GM18858 (cell line): ENCODE data around the gene ECEL1.

Experiments
- ATAC-seq: cut with Tn5 transposase; IDR thresholded peaks from one replicate; pipeline ENCODE4 v1.9.1; 2021; ENCODE audit not compliant: unreplicated experiment

Gene ECEL1

GRCh38 chr2:232523682-232524597 is 36.3 kb upstream of the ECEL1 start:
- ATAC-seq: no peak

- no peak for ATAC-seq
Measured at GRCh38 chr2:232523402-232523681, 35.7 kb upstream of the ECEL1 start.

- ATAC-seq: no peak
Measured at GRCh38 chr2:232522623-232523401, 35.2 kb upstream of the ECEL1 start.

DNA sequence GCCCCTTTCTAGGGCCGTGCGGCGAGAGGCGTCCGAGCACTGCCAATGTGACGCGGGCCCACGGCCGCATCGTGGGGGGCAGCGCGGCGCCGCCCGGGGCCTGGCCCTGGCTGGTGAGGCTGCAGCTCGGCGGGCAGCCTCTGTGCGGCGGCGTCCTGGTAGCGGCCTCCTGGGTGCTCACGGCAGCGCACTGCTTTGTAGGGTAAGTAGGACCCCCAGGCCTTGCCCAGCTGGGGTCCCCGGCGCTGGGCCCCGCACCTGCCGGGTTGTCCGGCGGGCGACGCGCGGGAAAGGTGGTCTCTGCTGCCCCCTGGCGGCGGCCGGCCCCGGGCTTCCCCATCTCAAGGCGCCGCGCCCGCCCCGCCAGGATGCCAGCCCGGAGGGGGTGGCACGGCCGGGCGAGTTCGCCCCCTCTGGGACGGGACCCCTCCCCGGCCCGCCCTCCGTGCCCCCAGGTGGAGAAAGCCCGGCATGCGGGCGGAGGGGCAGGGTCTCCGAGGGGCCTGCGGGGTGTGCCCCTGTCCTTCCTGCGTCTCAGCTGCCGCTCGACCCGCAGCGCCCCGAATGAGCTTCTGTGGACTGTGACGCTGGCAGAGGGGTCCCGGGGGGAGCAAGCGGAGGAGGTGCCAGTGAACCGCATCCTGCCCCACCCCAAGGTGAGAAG is 34.5 kb upstream of the ECEL1 start:
- ATAC-seq: no peak

DNA sequence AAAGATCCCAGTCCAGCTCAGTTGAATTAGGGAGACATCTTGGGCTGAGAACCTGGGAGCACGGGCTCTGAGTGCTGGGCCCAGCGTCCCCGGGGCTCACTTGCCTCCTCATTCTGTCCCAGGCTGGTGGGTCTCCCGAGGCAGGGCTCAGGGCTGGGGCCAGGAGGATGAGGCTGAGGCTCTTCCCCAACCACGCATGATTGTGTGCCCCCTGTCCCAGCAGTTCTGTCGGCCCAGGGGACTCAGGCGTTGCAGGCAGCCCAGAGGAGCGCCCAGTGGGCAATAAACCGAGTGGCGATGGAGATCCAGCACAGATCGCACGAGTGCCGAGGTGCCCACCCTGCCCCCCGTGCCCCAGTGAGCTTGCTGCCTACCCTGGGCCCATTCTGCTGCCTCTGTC is 33.5 kb upstream of the ECEL1 start:
- ATAC-seq: no peak

- ATAC-seq: no peak
Measured at GRCh38 chr2:232520489-232520888, 32.9 kb upstream of the ECEL1 start.

GRCh38 chr2:232519581-232520438 is 32.2 kb upstream of the ECEL1 start, which contains the start of gene PRSS56:
PRSS56 (plus strand) TSS chr2:232520388; CDS start chr2:232520599, 211 bp downstream.
- ATAC-seq: no peak

DNA sequence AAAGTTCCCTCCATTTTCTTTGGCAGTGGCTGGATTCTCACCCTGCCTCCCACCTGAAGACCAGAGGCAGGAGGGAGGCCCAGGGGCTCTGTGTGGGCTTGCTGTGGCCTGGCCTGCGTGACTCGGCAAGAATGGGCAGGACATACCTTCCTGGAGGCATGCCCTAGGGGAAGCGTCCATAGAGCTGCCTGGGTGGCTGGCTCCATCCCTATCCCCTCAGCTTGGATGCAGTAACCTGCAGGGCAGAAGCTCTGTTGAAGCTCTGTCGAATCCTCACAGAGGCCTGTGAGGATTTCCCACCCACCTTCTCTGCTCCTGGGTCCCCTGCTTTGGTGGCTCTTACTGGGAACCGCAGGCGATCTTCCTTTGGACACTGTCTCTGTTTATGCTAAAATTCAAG is 31.2 kb upstream of the ECEL1 start:
- ATAC-seq: no peak

DNA sequence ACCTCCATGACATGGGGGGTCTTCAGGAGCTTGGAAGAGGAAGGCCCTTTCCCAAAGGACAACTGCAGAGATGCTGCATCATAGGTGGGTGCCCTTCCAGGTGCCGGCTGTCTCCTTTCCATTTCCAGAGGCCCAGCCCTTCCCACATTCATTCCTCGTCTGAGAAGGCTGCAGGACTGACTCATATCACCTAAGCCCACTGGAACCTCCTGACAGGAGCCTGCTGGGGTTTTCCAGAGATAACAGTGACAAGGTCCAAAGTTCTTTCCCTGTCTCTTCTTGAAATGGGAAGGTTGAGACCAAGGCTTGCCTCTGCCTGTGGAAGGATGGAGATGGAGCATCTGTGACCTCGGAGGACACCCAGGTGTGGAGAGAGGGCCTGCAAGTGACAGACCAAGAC is 28.9 kb upstream of the ECEL1 start:
- ATAC-seq: no peak

DNA sequence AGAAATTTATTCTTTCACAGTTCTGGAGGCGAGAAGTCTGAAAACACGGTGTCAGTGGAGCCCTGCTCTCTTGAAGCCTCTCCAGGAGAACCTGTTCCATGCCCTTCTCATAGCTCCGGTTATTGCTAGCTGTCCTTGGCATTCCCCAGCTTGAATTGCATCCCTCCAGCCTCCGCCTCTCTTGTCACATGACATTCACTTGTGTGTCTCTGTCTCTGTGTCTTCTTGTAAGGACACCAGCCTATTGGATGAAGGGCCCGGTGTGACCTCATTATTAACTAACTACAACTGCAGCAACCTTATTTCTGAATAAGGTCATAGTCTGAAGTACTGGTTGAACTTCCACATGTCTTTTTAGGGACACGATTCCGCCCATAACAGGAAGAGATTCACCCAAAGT is 28.0 kb upstream of the ECEL1 start:
- no peak for ATAC-seq

- ATAC-seq: no peak
Measured at GRCh38 chr2:232513353-232513752, 25.7 kb upstream of the ECEL1 start.

DNA sequence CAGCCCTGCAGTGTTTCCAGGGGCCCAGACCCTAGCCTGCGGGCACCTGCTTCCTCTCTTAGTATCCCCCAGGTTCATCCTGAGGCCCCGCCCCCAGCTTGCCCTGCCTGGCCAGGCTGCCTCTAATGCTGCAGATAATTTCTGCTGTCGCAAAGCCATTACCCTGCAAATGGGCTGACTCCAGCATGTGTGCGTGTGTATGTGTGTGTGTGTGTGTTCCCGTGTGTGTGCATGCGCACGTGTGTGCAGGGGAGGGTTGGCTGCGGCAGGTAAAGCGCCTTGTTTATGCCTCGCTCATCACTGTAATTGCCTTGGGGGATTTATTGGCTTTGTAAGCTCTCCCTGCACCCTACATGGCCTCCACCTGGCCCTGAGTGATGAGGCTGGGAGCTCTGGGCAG is 25.0 kb upstream of the ECEL1 start:
- ATAC-seq: no peak

DNA sequence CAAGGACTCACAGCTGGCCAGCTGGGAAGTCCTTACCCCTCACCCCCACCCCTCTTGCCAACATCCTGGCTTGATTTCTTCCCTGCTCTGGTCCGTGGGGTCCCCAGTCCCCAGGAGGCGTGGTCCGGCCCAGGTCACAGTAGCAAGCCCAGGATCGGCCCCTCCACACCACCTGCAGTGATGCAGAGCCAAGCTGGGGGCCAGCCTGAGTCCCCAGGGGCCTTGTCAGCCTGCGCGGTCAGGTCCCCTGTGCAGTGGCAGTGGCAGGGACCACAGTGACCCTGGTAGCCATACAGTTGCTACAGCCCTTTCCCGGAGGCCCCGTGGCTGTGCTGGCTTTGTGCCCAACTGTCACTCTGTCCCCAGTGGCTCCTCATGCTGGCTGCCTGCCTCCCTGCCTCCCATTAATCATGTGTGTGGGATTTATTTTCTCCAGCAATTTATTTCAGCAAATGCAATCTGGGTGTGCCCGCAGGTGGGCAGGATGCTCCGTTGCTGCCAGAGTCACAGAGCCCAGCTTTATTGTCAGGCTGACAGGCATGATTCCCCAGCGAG is 23.8 kb upstream of the ECEL1 start:
- ATAC-seq: no peak

DNA sequence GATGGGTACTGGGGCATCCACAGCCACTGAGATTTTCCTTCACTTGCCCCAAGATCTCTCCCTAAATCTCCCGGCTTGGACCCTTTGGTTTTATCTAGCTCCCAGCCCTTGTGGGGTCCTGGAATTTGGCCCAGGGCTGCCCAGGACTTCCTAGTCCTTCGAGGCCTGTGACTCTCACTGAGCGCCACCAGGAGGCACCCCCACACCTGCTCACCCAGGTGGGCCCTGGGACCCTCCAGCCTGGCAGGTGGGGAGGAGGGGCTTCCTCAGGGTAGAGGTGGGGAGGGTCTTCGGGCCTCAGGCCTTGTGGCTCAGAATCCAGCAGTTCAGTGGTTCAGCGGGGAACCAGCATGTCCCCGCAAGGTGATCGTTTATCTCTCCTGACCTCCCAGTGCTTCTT is 20.6 kb upstream of the ECEL1 start:
- no peak for ATAC-seq

- ATAC-seq: no peak
Measured at GRCh38 chr2:232506709-232507108, 19.1 kb upstream of the ECEL1 start.

DNA sequence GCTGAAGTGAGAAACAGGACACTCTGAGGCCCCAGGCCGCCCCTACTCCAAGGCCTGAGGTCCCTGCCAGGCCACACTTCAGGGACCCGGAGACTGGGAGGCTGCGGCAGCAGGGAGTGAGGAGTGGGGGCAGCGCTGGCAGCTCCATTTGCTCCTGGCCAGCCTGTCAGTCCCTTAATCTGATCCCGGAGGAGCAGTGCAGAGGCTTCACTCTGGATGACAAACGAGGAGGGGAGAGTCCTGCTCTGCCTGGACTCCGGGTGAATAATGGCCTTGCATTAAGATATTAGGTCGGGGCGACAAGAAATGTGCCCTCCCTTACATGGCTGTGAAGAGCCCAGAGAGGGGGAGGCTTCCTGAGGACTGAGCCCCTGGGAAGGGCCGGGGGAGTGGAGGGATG is 18.2 kb upstream of the ECEL1 start:
- no peak for ATAC-seq

DNA sequence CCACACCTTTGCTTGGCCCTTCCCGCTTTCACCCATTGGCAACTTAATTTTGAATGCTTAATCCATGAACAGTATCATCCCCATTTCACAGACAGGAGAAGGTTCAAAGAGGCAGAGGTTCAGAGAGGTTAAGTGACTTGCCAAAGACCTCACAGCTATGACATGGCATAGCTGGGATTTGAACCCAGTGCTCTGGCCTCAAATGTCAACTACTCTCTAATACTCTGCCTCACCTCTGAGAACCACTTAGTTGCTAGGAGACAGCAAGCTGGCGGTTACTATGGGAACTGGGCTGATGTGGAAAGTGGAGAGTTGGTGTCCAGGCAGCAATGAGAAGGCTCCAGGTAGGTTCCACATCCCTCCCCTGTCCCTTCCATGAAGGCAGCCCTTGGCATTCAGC is 16.8 kb upstream of the ECEL1 start:
- ATAC-seq: no peak

DNA sequence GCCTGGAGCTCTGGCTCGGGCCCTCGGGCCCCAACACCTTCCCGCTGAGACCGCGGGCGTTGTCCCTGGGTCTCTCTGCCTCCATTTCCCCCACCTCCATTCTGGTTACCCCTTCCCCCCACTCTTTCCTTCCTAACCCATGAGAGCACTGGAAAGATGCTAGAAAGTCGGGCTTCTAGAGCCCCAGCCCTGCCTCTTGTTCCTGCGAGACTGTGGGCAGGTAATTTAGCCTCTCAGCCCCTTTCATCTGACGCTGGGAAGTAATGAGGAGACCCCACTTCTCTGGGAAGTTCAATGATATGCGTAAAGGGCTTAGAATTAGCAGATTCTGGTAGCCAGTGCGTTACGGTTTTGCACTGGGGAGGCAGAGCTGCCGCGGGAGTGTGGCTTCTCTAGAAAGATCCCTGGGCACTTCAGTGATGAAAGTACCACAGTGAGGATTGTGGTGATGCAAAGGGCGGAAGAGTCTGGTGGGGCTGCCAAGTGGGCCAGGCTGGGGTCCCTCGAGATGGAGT is 16.2 kb upstream of the ECEL1 start:
- no peak for ATAC-seq

DNA sequence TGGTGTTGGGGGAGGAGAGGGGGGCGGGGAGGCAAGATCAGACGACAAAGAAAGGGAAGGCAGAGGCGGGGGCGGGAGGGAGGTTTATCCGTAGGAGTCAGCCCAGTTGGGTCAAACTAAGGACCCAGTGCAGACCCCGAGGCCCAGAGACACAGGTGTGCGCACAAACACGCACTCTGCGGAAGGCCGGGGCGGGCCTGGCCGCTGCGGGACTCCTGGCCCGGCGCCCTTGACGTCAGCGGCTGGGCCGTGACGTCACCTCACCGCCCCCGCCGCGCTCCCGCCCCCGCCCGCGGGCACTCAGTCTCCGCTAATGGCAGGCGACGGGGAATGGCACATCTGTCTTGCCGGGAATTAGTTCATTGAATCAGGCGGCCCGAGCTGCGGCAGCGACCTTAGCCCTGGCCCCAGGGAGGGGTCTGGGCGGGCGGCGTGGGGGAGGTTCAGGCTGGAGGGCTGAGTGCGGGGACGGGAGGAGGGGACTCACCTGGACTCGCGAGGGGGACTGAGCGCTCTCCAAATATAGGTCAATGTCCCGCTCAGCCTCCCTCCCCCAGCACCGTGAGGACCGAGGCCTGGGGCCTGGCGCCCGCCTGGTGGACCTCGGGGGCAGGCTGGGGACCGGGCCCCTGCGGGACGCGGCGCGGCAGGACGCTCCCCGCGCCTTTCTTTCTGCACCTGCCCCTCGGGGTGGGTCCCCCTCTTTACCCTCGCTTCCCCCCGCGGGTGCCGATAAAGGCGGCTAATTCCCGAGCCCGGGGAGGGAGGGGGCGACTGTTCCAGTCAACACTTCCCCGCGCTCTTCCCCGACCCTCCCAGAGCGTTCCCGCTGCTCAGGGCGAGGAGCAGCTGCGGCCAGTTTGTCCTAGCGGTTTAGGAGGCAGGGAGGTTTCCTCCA is 15.5 kb upstream of the ECEL1 start:
- ATAC-seq: no peak
